Fibroblast of villous mesenchyme (primary cell): Measurements from ENCODE around the gene DNAJC6. TPM values are rescaled to one million over a fixed set of nuclear protein-coding genes. Genes with fewer than 3 reads are reported as not detected.

Experiments
- DNase-seq: peaks from one replicate; pipeline ENCODE4 v3.0.0-alpha.2; 2010; ENCODE audit warnings: low read depth
- H3K4me3 ChIP-seq: 2 replicates; pipeline ENCODE4 v1.5.1; 2011; ENCODE audit warnings: low read depth, mild to moderate bottlenecking, low read length
- CTCF ChIP-seq: IDR thresholded peaks from 2 replicates; pipeline ENCODE4 v1.5.1; 2012; ENCODE audit warnings: low read depth, mild to moderate bottlenecking, low read length; ENCODE audit not compliant: insufficient read depth
- small RNA-seq: library from RNA; depleted of rRNA; stranded (forward); fragments of <200 nt; gene quantifications from one replicate; pipeline ENCODE3, GENCODE V24; 2012
- total RNA-seq: library from RNA; depleted of rRNA; stranded (reverse); fragments of >200 nt; gene quantifications from 2 replicates; pipeline ENCODE4 v1.2.3, GENCODE V29; 2012

The DNAJC6 gene
- total RNA-seq, 1 donor, result 24.6 TPM

DNA sequence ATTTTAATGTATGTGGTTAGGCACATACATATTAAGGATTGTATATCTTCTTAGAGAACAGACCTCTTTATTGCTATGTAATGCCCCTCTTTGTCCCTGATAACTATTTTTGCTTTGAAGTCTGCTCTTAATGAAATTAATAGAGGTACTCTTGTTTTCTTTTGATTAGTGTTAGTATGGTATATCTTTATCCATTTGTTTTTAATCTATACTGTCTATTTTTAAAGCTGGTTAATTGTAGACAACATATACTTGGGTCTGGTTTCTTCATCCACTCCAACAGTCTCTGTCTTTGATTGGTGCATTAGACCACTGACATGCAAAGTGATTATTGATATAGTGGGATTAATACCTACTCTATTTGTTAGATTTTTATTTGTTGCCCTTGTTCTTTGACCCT lies 147.1 kb downstream of the DNAJC6 start:
- DNase-seq, result no peak
- no peak overlapping the region for H3K4me3 ChIP-seq
- TF ChIP-seq CTCF, result no peak

- TF ChIP-seq CTCF, result no peak
- H3K4me3 ChIP-seq, result no peak overlapping the region
- no peak for DNase-seq
These were observed 148.5 kb downstream of the DNAJC6 start for GRCh38 chr1:65457868-65458267.

- no peak overlapping the region for H3K4me3 ChIP-seq
- no peak for DNase-seq
- TF ChIP-seq CTCF, result no peak
These were observed 149.5 kb downstream of the DNAJC6 start for GRCh38 chr1:65458730-65459396.

GRCh38 chr1:65459397-65459768 lies 150.0 kb downstream of the DNAJC6 start:
- DNase-seq, result peak; percentile 31
- no peak overlapping the region for H3K4me3 ChIP-seq
- peak; percentile 65 for TF ChIP-seq CTCF

Small RNA genes lying within 50 kb of the gene (small RNA-seq; reads per million reads assigned to genes)
- gene COX6CP13 (not detected), gene RNU2-15P (not detected)

Other genes with a start within 250 kb of the DNAJC6 start
- gene AK4, start 161.3 kb upstream of the DNAJC6 start, total RNA-seq, result 0.86 and 0.97 TPM in 2 replicates
- 47.7 and 92.8 TPM in 2 replicates for gene LEPR, start 111.1 kb downstream of the DNAJC6 start, total RNA-seq
- gene LEPROT, start 111.1 kb downstream of the DNAJC6 start, total RNA-seq, result 57.7 and 89.4 TPM in 2 replicates